ENCODE data around the gene ATP5F1A.

GRCh38 chr18:46067438-46068007 is 30.6 kb downstream of the ATP5F1A start:
- TF ChIP-seq EZH2 (IDR thresholded peaks at IDR 0.05; ENCODE audit: borderline replicate concordance, low read length), result no peak
- TF ChIP-seq, protein P1, sequence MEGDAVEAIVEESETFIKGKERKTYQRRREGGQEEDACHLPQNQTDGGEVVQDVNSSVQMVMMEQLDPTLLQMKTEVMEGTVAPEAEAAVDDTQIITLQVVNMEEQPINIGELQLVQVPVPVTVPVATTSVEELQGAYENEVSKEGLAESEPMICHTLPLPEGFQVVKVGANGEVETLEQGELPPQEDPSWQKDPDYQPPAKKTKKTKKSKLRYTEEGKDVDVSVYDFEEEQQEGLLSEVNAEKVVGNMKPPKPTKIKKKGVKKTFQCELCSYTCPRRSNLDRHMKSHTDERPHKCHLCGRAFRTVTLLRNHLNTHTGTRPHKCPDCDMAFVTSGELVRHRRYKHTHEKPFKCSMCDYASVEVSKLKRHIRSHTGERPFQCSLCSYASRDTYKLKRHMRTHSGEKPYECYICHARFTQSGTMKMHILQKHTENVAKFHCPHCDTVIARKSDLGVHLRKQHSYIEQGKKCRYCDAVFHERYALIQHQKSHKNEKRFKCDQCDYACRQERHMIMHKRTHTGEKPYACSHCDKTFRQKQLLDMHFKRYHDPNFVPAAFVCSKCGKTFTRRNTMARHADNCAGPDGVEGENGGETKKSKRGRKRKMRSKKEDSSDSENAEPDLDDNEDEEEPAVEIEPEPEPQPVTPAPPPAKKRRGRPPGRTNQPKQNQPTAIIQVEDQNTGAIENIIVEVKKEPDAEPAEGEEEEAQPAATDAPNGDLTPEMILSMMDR (IDR thresholded peaks at IDR 0.05; ENCODE audit: low read length), result no peak
